ENCODE data around the gene ST6GALNAC1.

ST6GALNAC1 gene

GRCh38 chr17:76676629-76677028 is 33.1 kb upstream of the ST6GALNAC1 start:
- in situ Hi-C loops (cut with HindIII; ENCODE audit: low sequenced_read_pairs) = no loop called here

GRCh38 chr17:76675648-76676047 is 32.1 kb upstream of the ST6GALNAC1 start:
- in situ Hi-C loops (cut with HindIII; ENCODE audit: low sequenced_read_pairs) = no loop called here

GRCh38 chr17:76674600-76674999 is 31.0 kb upstream of the ST6GALNAC1 start:
- in situ Hi-C loops (cut with HindIII; ENCODE audit: low sequenced_read_pairs) = no loop called here

- in situ Hi-C loops (cut with HindIII; ENCODE audit: low sequenced_read_pairs) = no loop called here
Measured at GRCh38 chr17:76673729-76674128, 30.2 kb upstream of the ST6GALNAC1 start.

- in situ Hi-C loops (cut with HindIII; ENCODE audit: low sequenced_read_pairs) = no loop called here
Measured at GRCh38 chr17:76672892-76673291, 29.3 kb upstream of the ST6GALNAC1 start.

GRCh38 chr17:76672270-76672851 is 28.8 kb upstream of the ST6GALNAC1 start:
- in situ Hi-C loops (cut with HindIII; ENCODE audit: low sequenced_read_pairs) = no loop called here

- in situ Hi-C loops (cut with HindIII; ENCODE audit: low sequenced_read_pairs) = no loop called here
Measured at GRCh38 chr17:76671912-76672262, 28.3 kb upstream of the ST6GALNAC1 start.

- in situ Hi-C loops (cut with HindIII; ENCODE audit: low sequenced_read_pairs) = no loop called here
Measured at GRCh38 chr17:76671123-76671911, 27.8 kb upstream of the ST6GALNAC1 start.

- in situ Hi-C loops (cut with HindIII; ENCODE audit: low sequenced_read_pairs) = no loop called here
Measured at GRCh38 chr17:76670718-76671122, 27.2 kb upstream of the ST6GALNAC1 start.

- in situ Hi-C loops (cut with HindIII; ENCODE audit: low sequenced_read_pairs) = no loop called here
Measured at GRCh38 chr17:76670020-76670717, 26.6 kb upstream of the ST6GALNAC1 start.

- in situ Hi-C loops (cut with HindIII; ENCODE audit: low sequenced_read_pairs) = no loop called here
Measured at GRCh38 chr17:76667786-76668453, 24.4 kb upstream of the ST6GALNAC1 start.

GRCh38 chr17:76667491-76667755 is 23.9 kb upstream of the ST6GALNAC1 start:
- in situ Hi-C loops (cut with HindIII; ENCODE audit: low sequenced_read_pairs) = no loop called here

- in situ Hi-C loops (cut with HindIII; ENCODE audit: low sequenced_read_pairs) = no loop called here
Measured at GRCh38 chr17:76660656-76661042, 17.1 kb upstream of the ST6GALNAC1 start.

GRCh38 chr17:76659928-76660655 is 16.5 kb upstream of the ST6GALNAC1 start:
- in situ Hi-C loops (cut with HindIII; ENCODE audit: low sequenced_read_pairs) = no loop called here

GRCh38 chr17:76658242-76658662 is 14.7 kb upstream of the ST6GALNAC1 start:
- in situ Hi-C loops (cut with HindIII; ENCODE audit: low sequenced_read_pairs) = no loop called here

GRCh38 chr17:76657505-76658241 is 14.1 kb upstream of the ST6GALNAC1 start:
- in situ Hi-C loops (cut with HindIII; ENCODE audit: low sequenced_read_pairs) = no loop called here

- in situ Hi-C loops (cut with HindIII; ENCODE audit: low sequenced_read_pairs) = no loop called here
Measured at GRCh38 chr17:76654408-76654807, 10.9 kb upstream of the ST6GALNAC1 start.

- in situ Hi-C loops (cut with HindIII; ENCODE audit: low sequenced_read_pairs) = no loop called here
Measured at GRCh38 chr17:76650504-76650903, 6.9 kb upstream of the ST6GALNAC1 start.

GRCh38 chr17:76646712-76647111 is 3.2 kb upstream of the ST6GALNAC1 start:
- in situ Hi-C loops (cut with HindIII; ENCODE audit: low sequenced_read_pairs) = loop anchor here (10.0 kb wide), 2 partner anchors 68 to 72 kb away; partner anchors contain the start of gene MXRA7

GRCh38 chr17:76645481-76645880 is 1.9 kb upstream of the ST6GALNAC1 start:
- in situ Hi-C loops (cut with HindIII; ENCODE audit: low sequenced_read_pairs) = loop anchor here (10.0 kb wide), 2 partner anchors 69 to 71 kb away; partner anchors contain the start of gene MXRA7

All from endothelial cell of hepatic sinusoid (primary cell).